Measurements from ENCODE around the gene MCHR2.
A peak's percentile ranks its signal among the peaks of the same experiment; 100 is the strongest.
"Not testable (repeated sequence)": the region's sequence is repeated elsewhere in the genome, so short reads cannot be mapped to it uniquely, and the experiment has no call there.

MCHR2 gene

GRCh38 chr6:99993533-99994251 lies at the start of gene MCHR2:
Gene MCHR2, minus strand, starts transcription at chr6:99994223. Its CDS starts 38,076 bp downstream, at chr6:99956147.
- DNase-seq = no peak

GRCh38 chr6:100038546-100038945 lies 44.5 kb upstream of the MCHR2 start:
- DNase-seq = not testable (repeated sequence)

- DNase-seq = no peak
Observed at GRCh38 chr6:100035873-100036653, 42.0 kb upstream of the MCHR2 start.

GRCh38 chr6:100023798-100024197 lies 29.8 kb upstream of the MCHR2 start:
- no peak for DNase-seq

- DNase-seq = no peak
Observed at GRCh38 chr6:100022847-100023246, 28.8 kb upstream of the MCHR2 start.

- DNase-seq = no peak
Observed at GRCh38 chr6:100008857-100009256, 14.8 kb upstream of the MCHR2 start.

GRCh38 chr6:100001915-100002388 lies 7.9 kb upstream of the MCHR2 start:
- peak; percentile 60 for DNase-seq

GRCh38 chr6:99997141-99997540 lies 3.1 kb upstream of the MCHR2 start:
- no peak for DNase-seq

- DNase-seq = no peak
Observed at GRCh38 chr6:99995916-99996315, 1.9 kb upstream of the MCHR2 start.

GRCh38 chr6:99993146-99993532 lies 884 bp downstream of the MCHR2 start:
- DNase-seq = no peak

- no peak for DNase-seq
Observed at GRCh38 chr6:99991955-99992354, 2.1 kb downstream of the MCHR2 start.

GRCh38 chr6:99980741-99981140 lies 13.3 kb downstream of the MCHR2 start:
- no peak for DNase-seq

- DNase-seq = no peak
Observed at GRCh38 chr6:99979953-99980352, 14.1 kb downstream of the MCHR2 start.

- DNase-seq = no peak
Observed at GRCh38 chr6:99967052-99967451, 27.0 kb downstream of the MCHR2 start.

GRCh38 chr6:99960027-99960426 lies 34.0 kb downstream of the MCHR2 start:
- DNase-seq = no peak

- DNase-seq = no peak
Observed at GRCh38 chr6:99951016-99951805, 42.8 kb downstream of the MCHR2 start.

GRCh38 chr6:99946005-99946404 lies 48.0 kb downstream of the MCHR2 start:
- DNase-seq = no peak

- no peak for DNase-seq
Observed at GRCh38 chr6:99943846-99944245, 50.2 kb downstream of the MCHR2 start.

GRCh38 chr6:99940582-99940981 lies 53.4 kb downstream of the MCHR2 start:
- DNase-seq = no peak

GRCh38 chr6:99933129-99933528 lies 60.9 kb downstream of the MCHR2 start:
- no peak for DNase-seq

- no peak for DNase-seq
Observed at GRCh38 chr6:99912657-99913056, 81.4 kb downstream of the MCHR2 start.

GRCh38 chr6:99905209-99906106 lies 88.6 kb downstream of the MCHR2 start:
- no peak for DNase-seq
